Gastrocnemius medialis (tissue), 4 donors: ENCODE measurements around the gene TNIP3.

Experiments used
- CTCF ChIP-seq, 5 experiments: fragments of 450-650 bp in 3 of 5; fragments of 200-600 bp in 2 of 5; sonication (generic) in 2 of 5; IDR thresholded peaks in 4 of 5; conservative IDR thresholded peaks in 1 of 5; 1 replicate in 4 of 5; 2 replicates in 1 of 5; pipeline ENCODE4 v1.5.1; 2016 to 2019; ENCODE audit warnings: antibody characterized with exemption in 5 of 5, mild to moderate bottlenecking in 3 of 5, moderate library complexity in 3 of 5
- POLR2A ChIP-seq, 2 donors: fragments of 450-650 bp; IDR thresholded peaks; one replicate each; pipeline ENCODE4 v1.6.1; 2017; ENCODE audit warnings: antibody characterized with exemption in 2 of 2, mild to moderate bottlenecking in 2 of 2, moderate library complexity in 2 of 2

DNA sequence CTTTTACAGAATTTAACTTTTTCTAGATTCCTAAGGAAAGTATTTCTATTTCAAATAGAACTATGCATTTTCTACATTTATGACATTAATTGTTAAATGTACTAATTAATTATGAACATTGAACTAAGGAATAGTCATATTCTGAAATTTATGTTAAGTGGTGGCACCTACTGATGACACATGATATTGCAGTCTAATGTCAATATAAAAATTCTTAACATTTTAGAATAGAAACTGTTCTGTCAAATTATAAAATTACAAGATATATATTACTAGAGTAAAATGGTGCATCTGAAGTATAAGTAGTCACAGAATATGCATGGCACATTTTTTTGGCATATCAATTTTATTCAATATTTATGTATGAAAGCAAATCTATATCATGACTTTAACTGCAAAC lies 51.6 kb downstream of the TNIP3 start:
- TF ChIP-seq CTCF (IDR thresholded peaks at IDR 0.05 in 4 of 5, conservative IDR thresholded peaks at IDR 0.05 in 1 of 5): peak in 1 of 5 experiments; percentile 46
- no peak for TF ChIP-seq POLR2A (IDR thresholded peaks at IDR 0.05)
